ENCODE measurements around the gene SLFN12L.
"Not testable (repeated sequence)": the region's sequence is repeated elsewhere in the genome, so short reads cannot be mapped to it uniquely, and the experiment has no call there.

SLFN12L gene

DNA sequence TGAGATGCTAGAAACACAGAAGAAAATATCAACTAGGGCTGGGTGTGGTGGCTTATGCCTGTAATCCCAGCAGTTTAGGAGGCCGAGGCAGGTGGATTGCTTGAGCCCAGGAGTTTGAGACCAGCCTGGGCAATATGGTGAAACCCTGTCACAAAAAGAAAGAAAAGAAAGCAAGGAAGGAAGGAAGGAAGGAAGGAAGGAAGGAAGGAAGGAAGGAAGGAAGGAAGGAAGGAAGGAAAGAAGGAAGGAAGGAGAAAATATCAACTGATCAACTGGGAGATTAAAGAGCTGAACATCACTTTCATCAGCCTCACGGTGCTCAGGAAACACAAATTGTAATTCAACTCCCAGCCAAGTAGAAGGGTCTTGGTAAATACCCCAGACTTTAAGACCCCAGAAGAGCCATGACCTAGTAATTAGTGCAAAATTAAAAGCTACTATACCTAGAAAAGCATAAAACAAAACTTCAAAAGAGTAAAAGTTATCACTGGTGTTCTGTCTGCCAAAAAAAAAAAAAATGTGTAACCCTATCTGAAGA is 61.1 kb downstream of the SLFN12L start:
- no peaks in the 10 kb centered on the region for H3K36me3 ChIP-seq (ENCODE audit: insufficient read depth, low read length)
- H3K27me3 ChIP-seq (ENCODE audit: insufficient read depth, low read length), result peaks cover 10% of the 10 kb centered on the region
- no peak overlapping the region for H3K4me3 ChIP-seq (ENCODE audit: low read length)
- H2AFZ ChIP-seq (ENCODE audit: low read depth, low read length), result no peak overlapping the region
- no peaks in the 10 kb centered on the region for H3K4me1 ChIP-seq (ENCODE audit: insufficient read depth, low read length)
- H3K9me3 ChIP-seq (ENCODE audit: low read length), result no peaks in the 10 kb centered on the region

DNA sequence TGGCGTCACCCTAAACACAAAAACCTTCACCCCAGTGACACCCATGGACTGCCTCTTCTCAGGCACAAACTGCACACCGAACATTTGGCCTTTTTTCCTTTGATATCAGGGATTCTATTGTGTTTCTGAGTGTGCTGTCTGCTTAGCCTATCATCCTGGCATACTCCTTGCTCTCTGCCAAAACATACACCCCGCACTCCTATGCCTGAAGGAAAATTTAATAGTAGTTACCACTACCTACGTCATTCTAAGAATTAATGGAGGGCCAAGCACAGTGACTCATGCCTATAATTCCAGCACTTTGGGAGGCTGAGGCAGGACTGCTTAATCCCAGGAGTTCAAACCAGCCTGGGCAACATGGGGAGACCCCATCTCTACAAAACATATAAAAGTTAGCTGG is 69.0 kb downstream of the SLFN12L start:
- Histone ChIP-seq H3K4me1 (ENCODE audit: insufficient read depth, low read length) (no peaks in the 10 kb centered on the region), H3K27me3 (ENCODE audit: insufficient read depth, low read length) (peaks cover 3% of the 10 kb centered on the region), H3K9me3 (ENCODE audit: low read length) (no peaks in the 10 kb centered on the region), H3K36me3 (ENCODE audit: insufficient read depth, low read length) (no peaks in the 10 kb centered on the region), H2AFZ (ENCODE audit: low read depth, low read length) (no peak overlapping the region), H3K4me3 (ENCODE audit: low read length) (no peak overlapping the region)

DNA sequence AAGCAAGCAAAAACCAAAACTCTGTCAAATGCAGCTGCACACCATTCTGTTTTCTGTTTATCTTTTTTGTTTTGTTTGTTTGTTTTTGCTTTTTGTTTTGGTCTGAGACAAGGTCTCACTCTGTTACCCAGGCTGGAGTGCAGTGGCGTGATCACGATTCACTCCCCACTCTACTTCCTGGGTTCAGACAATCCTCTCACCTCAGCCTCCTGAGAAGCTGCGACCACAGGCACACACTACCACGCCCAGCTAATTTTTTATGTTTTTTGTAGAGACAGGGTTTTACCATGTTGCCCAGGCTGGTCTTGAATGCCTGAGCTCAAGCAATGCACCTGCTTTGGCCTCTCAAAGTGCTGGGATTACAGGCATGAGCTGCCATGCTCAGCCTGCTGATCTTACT is 69.7 kb downstream of the SLFN12L start:
- no peaks in the 10 kb centered on the region for H3K4me1 ChIP-seq (ENCODE audit: insufficient read depth, low read length)
- no peak overlapping the region for H3K4me3 ChIP-seq (ENCODE audit: low read length)
- no peaks in the 10 kb centered on the region for H3K36me3 ChIP-seq (ENCODE audit: insufficient read depth, low read length)
- peaks cover 9% of the 10 kb centered on the region for H3K27me3 ChIP-seq (ENCODE audit: insufficient read depth, low read length)
- no peaks in the 10 kb centered on the region for H3K9me3 ChIP-seq (ENCODE audit: low read length)
- no peak overlapping the region for H2AFZ ChIP-seq (ENCODE audit: low read depth, low read length)

DNA sequence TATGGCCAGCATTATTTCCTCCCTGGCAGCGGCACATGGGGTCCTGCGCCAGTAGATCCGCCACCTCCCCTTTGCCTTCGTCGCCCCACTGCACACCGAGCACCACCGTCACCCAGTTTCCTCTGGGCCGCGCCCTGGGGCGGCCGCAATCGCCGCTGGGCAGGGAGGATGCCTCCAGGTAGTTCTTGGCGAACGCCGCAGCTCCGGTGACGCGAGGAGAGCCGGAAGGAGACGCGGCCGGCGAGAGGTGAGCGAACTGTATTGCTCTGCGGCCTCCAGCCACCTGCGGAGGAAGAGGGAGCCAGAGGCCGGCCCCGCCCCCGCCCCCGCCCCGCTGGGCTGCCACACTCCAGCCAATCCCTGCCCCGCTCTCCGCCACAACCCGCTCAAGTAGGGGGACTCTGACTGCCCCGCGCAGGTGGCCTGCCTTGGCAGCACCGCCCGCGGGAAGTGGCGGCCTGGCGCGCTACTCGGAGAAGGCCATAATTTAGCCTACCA is 77.1 kb downstream of the SLFN12L start:
- no peak overlapping the region for H2AFZ ChIP-seq (ENCODE audit: low read depth, low read length)
- H3K27me3 ChIP-seq (ENCODE audit: insufficient read depth, low read length), result peaks cover 47% of the 10 kb centered on the region
- H3K4me1 ChIP-seq (ENCODE audit: insufficient read depth, low read length), result no peaks in the 10 kb centered on the region
- no peak overlapping the region for H3K4me3 ChIP-seq (ENCODE audit: low read length)
- no peaks in the 10 kb centered on the region for H3K36me3 ChIP-seq (ENCODE audit: insufficient read depth, low read length)
- H3K9me3 ChIP-seq (ENCODE audit: low read length), result no peaks in the 10 kb centered on the region

DNA sequence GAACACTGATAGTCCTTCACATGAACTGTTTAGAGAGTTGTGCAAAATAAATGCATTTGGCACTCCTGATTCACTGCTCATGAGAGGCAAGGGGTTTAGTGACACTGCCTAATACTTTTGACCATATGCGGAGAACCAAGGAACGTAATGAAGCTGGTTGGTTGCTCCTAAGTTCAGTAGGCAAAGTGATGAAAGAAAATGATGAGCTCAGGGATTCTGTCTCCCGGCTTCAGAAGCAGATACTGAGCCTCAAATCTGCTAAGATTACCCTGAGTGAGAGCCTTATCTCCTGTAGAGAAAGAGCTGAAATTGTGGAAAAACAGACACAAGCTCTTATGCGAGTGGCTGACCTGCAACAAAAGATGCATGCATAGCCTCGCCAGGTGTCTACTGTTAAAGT is 83.4 kb downstream of the SLFN12L start:
- not testable (repeated sequence) for H3K4me3 ChIP-seq (ENCODE audit: low read length); H3K4me1 ChIP-seq (ENCODE audit: insufficient read depth, low read length); H3K9me3 ChIP-seq (ENCODE audit: low read length); H2AFZ ChIP-seq (ENCODE audit: low read depth, low read length); H3K36me3 ChIP-seq (ENCODE audit: insufficient read depth, low read length)
- peaks cover 34% of the 10 kb centered on the region for H3K27me3 ChIP-seq (ENCODE audit: insufficient read depth, low read length)

DNA sequence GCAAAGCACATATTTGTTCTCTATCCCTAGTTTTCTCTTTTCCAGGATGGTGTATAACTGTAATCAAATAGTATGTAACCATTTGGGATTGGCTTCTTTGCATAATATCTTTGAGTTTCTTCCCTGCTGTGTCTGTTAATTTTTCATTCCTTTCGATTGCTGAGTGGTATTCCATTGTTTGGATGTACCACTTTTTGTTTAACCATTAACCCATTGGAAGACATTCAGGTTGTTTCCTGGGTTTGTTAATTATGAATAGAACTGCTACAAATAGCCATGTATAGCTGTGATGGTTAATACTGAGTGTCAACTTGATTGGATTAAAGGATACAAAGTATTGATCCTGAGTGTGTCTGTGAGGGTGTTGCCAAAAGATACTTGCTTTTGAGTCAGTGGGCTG is 84.3 kb downstream of the SLFN12L start:
- no peaks in the 10 kb centered on the region for H3K9me3 ChIP-seq (ENCODE audit: low read length)
- no peak overlapping the region for H2AFZ ChIP-seq (ENCODE audit: low read depth, low read length)
- no peaks in the 10 kb centered on the region for H3K36me3 ChIP-seq (ENCODE audit: insufficient read depth, low read length)
- H3K27me3 ChIP-seq (ENCODE audit: insufficient read depth, low read length), result peaks cover 37% of the 10 kb centered on the region
- H3K4me1 ChIP-seq (ENCODE audit: insufficient read depth, low read length), result no peaks in the 10 kb centered on the region
- no peak overlapping the region for H3K4me3 ChIP-seq (ENCODE audit: low read length)

DNA sequence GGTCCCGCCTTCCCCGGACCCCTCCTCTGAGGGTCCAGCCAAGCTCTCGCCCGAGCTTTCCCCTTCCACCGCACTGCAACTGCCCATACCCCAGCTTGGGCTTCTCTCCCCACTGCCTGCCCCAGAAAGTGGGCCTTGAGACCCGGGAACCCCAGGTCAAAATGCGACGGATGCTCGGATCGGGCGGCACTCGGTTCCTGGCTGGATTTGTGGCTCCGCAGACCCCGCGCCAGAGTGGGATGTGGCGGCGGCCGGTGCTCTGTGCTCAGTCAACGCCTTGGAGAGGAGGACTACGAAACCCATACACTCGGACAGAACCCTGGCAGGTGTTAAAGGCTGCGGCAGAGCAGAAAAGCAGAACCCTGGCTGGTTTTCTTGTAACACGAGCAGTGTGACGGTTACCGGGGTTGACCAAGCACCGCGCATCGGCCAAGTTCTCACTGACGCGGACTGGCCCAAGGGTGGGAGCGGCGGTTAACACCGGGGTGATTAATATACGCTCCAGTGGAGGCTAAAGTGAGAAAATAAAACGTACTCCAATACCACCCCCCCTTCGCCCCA is 88.0 kb downstream of the SLFN12L start:
- Histone ChIP-seq H3K27me3 (ENCODE audit: insufficient read depth, low read length) (peaks cover 58% of the 10 kb centered on the region), H2AFZ (ENCODE audit: low read depth, low read length) (no peak overlapping the region), H3K4me3 (ENCODE audit: low read length) (no peak overlapping the region), H3K36me3 (ENCODE audit: insufficient read depth, low read length) (no peaks in the 10 kb centered on the region), H3K4me1 (ENCODE audit: insufficient read depth, low read length) (no peaks in the 10 kb centered on the region), H3K9me3 (ENCODE audit: low read length) (no peaks in the 10 kb centered on the region)

DNA sequence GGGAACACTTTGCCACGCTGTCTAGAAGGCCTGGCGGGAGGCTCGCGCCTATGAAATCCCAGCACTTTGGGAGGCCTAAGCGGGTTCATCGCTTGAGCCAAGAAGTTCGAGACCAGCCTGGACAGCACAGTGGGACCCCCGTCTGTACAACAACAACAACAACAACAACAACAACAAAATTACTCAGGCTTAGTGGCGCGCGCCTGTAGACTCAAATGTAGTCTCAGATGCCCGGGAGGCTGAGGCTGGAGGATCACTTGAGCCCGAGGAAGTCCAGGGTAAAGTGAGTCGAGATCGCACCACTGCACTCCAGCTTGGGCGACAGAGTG is 88.6 kb downstream of the SLFN12L start:
- H3K27me3 ChIP-seq (ENCODE audit: insufficient read depth, low read length), result peaks cover 60% of the 10 kb centered on the region
- H3K36me3 ChIP-seq (ENCODE audit: insufficient read depth, low read length), result no peaks in the 10 kb centered on the region
- H3K4me3 ChIP-seq (ENCODE audit: low read length), result no peak overlapping the region
- no peak overlapping the region for H2AFZ ChIP-seq (ENCODE audit: low read depth, low read length)
- no peaks in the 10 kb centered on the region for H3K4me1 ChIP-seq (ENCODE audit: insufficient read depth, low read length)
- no peaks in the 10 kb centered on the region for H3K9me3 ChIP-seq (ENCODE audit: low read length)

DNA sequence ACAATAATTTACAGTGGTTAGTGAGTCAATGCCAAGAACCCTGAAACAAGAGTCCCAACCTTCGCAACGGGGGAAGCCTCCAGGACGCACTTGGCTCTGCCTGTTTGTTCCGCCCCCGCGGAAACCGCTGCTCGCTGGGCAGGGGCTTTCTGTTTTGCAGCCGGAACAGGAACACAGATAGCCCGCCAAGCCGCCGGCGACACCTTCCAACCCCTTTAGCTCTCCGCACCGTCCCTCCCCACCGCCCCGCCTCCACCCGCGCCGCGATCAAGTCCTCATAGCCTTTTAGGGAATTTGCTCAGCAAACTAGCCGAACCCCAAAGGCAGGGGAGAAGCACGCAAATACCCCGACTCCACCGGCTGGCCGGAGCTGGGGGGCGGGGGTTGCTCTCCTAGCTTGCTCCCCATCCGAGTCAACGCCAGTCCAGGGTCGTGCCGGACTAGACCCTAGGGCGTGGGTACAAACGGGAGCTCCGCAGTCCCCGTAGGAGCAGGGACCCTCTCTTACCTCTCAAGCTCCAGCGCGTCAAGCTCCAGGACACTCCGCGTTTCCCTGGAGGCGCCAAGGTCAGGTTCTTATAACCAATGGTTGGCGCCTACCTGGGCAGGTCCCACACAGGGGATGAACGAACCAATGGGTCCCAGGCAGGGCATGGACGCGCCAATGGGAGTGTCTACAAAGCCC is 89.1 kb downstream of the SLFN12L start, which contains the start of gene SLFN13:
Gene SLFN13, minus strand, starts transcription at position 553 of the 685 bp plus-strand sequence. CDS start 3,086 bp downstream, outside the sequence.
- Histone ChIP-seq H3K36me3 (ENCODE audit: insufficient read depth, low read length) (no peaks in the 10 kb centered on the region), H3K27me3 (ENCODE audit: insufficient read depth, low read length) (peaks cover 61% of the 10 kb centered on the region), H3K4me1 (ENCODE audit: insufficient read depth, low read length) (no peaks in the 10 kb centered on the region), H3K4me3 (ENCODE audit: low read length) (peak within 1 kb of the TSS; percentile 7), H3K9me3 (ENCODE audit: low read length) (no peaks in the 10 kb centered on the region), H2AFZ (ENCODE audit: low read depth, low read length) (no peak within 1 kb of the TSS)

DNA sequence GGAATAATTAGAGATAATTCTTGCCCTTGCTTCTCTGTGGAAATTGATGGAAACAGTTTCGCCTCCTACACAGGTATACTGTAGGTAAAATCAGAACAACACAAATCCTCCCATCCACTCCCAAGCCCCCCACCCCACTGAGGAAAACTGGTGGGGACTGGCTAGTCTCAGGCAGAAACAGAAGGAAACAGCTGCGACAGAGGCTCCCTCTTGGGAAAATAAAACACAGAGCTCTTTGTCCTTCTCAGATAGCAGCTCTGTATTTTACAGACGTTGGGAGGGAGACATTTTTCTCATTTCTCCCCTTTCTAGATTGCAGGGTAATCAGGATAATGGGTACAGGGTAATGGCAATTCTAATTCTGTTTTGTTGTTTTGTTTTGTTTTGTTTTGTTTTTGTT is 90.0 kb downstream of the SLFN12L start:
- peaks cover 59% of the 10 kb centered on the region for H3K27me3 ChIP-seq (ENCODE audit: insufficient read depth, low read length)

DNA sequence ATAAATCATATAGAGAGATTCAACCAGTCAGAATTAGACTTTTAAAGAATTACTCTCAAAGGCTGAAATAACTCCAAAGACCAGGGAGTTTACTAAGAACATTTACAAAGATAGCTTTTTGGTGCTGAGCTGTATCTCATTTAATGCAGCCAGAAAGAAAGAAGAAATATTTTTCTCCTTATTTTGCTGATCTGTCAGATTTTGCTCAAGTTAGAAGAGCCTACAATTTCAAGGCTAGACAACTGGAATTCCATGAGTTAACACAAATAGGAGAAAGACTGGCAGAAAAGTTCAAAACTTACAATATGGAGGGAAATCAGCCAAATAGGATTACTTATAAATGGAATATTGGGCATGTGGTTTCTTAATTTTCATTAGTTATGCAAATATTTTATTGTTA is 99.0 kb downstream of the SLFN12L start:
- Histone ChIP-seq H3K9me3 (ENCODE audit: low read length) (no peaks in the 10 kb centered on the region), H3K4me1 (ENCODE audit: insufficient read depth, low read length) (peaks cover 5% of the 10 kb centered on the region), H2AFZ (ENCODE audit: low read depth, low read length) (no peak overlapping the region), H3K27me3 (ENCODE audit: insufficient read depth, low read length) (peaks cover 2% of the 10 kb centered on the region), H3K36me3 (ENCODE audit: insufficient read depth, low read length) (no peaks in the 10 kb centered on the region), H3K4me3 (ENCODE audit: low read length) (no peak overlapping the region)

More for the DNA sequence above, 90.0 kb downstream of the SLFN12L start:
- Histone ChIP-seq H3K4me3 (ENCODE audit: low read length) (no peak overlapping the region), H2AFZ (ENCODE audit: low read depth, low read length) (no peak overlapping the region), H3K9me3 (ENCODE audit: low read length) (no peaks in the 10 kb centered on the region), H3K4me1 (ENCODE audit: insufficient read depth, low read length) (no peaks in the 10 kb centered on the region), H3K36me3 (ENCODE audit: insufficient read depth, low read length) (no peaks in the 10 kb centered on the region)

DNA sequence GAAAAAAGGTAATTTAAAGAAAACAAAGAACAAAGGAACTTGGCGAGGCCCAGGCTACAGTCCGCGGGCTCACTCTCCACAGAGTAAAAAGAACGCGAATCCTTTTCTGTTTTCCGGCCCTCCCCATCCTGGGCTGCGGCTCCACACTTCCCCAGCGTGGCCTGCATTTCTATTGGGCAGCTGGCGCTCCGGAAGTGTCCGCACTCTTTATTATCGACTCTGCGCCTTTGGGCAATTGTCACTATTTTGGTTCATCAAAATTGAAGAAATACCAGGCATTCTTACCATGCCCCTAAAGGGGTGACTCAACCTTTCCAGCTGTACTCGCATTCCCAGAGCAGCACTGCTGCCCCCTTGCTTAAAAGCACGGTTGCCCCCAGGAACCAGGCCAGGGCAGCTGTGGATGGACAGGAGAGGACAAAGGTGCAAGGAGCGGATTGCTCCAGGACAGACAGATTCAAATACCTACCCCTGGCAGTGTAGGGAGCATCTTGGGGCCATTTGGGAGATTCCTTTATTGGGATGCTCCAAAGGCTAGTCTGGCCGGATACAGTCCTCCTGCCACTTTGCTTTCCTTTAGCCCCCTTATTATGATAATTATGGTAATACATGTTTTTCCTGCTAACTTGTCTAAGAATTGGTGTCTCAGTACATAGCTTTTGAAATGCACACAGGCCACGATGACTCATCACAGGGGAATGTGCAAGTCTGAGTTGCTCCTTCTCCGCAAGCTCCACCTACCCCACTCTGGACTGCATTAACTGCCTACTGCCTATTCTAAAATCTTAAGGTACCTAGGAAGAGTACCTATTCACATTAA is 104.2 kb downstream of the SLFN12L start:
- peaks cover 2% of the 10 kb centered on the region for H3K9me3 ChIP-seq (ENCODE audit: low read length)
- H3K4me1 ChIP-seq (ENCODE audit: insufficient read depth, low read length), result peaks cover 8% of the 10 kb centered on the region
- peaks cover 4% of the 10 kb centered on the region for H3K27me3 ChIP-seq (ENCODE audit: insufficient read depth, low read length)
- H2AFZ ChIP-seq (ENCODE audit: low read depth, low read length), result no peak overlapping the region
- no peak overlapping the region for H3K4me3 ChIP-seq (ENCODE audit: low read length)
- H3K36me3 ChIP-seq (ENCODE audit: insufficient read depth, low read length), result no peaks in the 10 kb centered on the region
